Measurements from ENCODE around the gene GAREM1. TPM values are rescaled to one million over a fixed set of nuclear protein-coding genes. Genes with fewer than 3 reads are reported as not detected.

GAREM1 gene
- total and polyA plus RNA-seq, 8 donors, result 2.5 to 60.3 (median 16.2) TPM

GRCh38 chr18:32424696-32425095 is 46.0 kb downstream of the GAREM1 start:
- intact Hi-C loops (cut with DNase I; ENCODE audit: low total_unique reads), result no loop called here
- 11 to 29% (median 17%) methylated on average over 1 of the region's 1 CpG for WGBS, 5 donors
- H3K27ac ChIP-seq, result no peak overlapping the region
- H3K27me3 ChIP-seq, result no peaks in the 10 kb centered on the region
- H3K4me3 ChIP-seq, result no peak overlapping the region
- DNase-seq, result peak in 1 of 2 donors; percentile 46
- H3K36me3 ChIP-seq, result no peaks in the 10 kb centered on the region
- no peaks in the 10 kb centered on the region for H3K9me3 ChIP-seq
- peaks cover 7 to 85% (median 36%) of the 10 kb centered on the region in 4 donors for H3K4me1 ChIP-seq
- TF ChIP-seq POLR2A (IDR thresholded peaks at IDR 0.05), result no peak
- TF ChIP-seq CTCF (IDR thresholded peaks at IDR 0.05), result no peak
- TF ChIP-seq EP300 (IDR thresholded peaks at IDR 0.05), result no peak
- no peak for TF ChIP-seq POLR2AphosphoS5 (IDR thresholded peaks at IDR 0.05)

GRCh38 chr18:32422978-32423740 is 47.5 kb downstream of the GAREM1 start:
- intact Hi-C loops (cut with DNase I; ENCODE audit: low total_unique reads), result no loop called here
- no peak overlapping the region for H3K27ac ChIP-seq
- H3K4me3 ChIP-seq, result no peak overlapping the region
- no peaks in the 10 kb centered on the region for H3K36me3 ChIP-seq
- no peaks in the 10 kb centered on the region for H3K9me3 ChIP-seq
- H3K4me1 ChIP-seq, result peaks cover 7 to 81% (median 39%) of the 10 kb centered on the region in 4 donors
- H3K27me3 ChIP-seq, result no peaks in the 10 kb centered on the region
- TF ChIP-seq POLR2AphosphoS5 (IDR thresholded peaks at IDR 0.05) (no peak), CTCF (IDR thresholded peaks at IDR 0.05) (no peak), EP300 (IDR thresholded peaks at IDR 0.05) (no peak), POLR2A (IDR thresholded peaks at IDR 0.05) (no peak)
- DNase-seq, result no peak
- WGBS, 5 donors, result 85 to 95% (median 90%) methylated on average over 4 of the region's 4 CpGs

- TF ChIP-seq CTCF (IDR thresholded peaks at IDR 0.05) (no peak), POLR2AphosphoS5 (IDR thresholded peaks at IDR 0.05) (no peak), EP300 (IDR thresholded peaks at IDR 0.05) (no peak), POLR2A (IDR thresholded peaks at IDR 0.05) (no peak)
- Histone ChIP-seq H3K4me1 (peaks cover 7 to 71% (median 34%) of the 10 kb centered on the region in 4 donors), H3K27me3 (no peaks in the 10 kb centered on the region), H3K9me3 (no peaks in the 10 kb centered on the region), H3K27ac (no peak overlapping the region), H3K4me3 (no peak overlapping the region), H3K36me3 (no peaks in the 10 kb centered on the region)
- DNase-seq, result peak in 1 of 2 donors; percentile 38
- 78 to 91% (median 90%) methylated on average over 3 of the region's 3 CpGs for WGBS, 5 donors
- intact Hi-C loops (cut with DNase I; ENCODE audit: low total_unique reads), result no loop called here
Measured at GRCh38 chr18:32422201-32422600, 48.5 kb downstream of the GAREM1 start.

- H3K4me1 ChIP-seq, result peaks cover 0 to 51% (median 17%) of the 10 kb centered on the region in 4 donors
- no peaks in the 10 kb centered on the region for H3K9me3 ChIP-seq
- intact Hi-C loops (cut with DNase I; ENCODE audit: low total_unique reads), result no loop called here
- H3K4me3 ChIP-seq, result no peak overlapping the region
- no peak for DNase-seq
- TF ChIP-seq POLR2AphosphoS5 (IDR thresholded peaks at IDR 0.05) (no peak), CTCF (IDR thresholded peaks at IDR 0.05) (no peak), EP300 (IDR thresholded peaks at IDR 0.05) (no peak), POLR2A (IDR thresholded peaks at IDR 0.05) (no peak)
- WGBS, 5 donors, result 68 to 82% (median 74%) methylated on average over 5 of the region's 5 CpGs
- no peaks in the 10 kb centered on the region for H3K36me3 ChIP-seq
- no peak overlapping the region for H3K27ac ChIP-seq
- no peaks in the 10 kb centered on the region for H3K27me3 ChIP-seq
Measured at GRCh38 chr18:32420084-32420750, 50.5 kb downstream of the GAREM1 start.
